ENCODE measurements around the gene ZMIZ1.
"Not testable (repeated sequence)": the region's sequence is repeated elsewhere in the genome, so short reads cannot be mapped to it uniquely, and the experiment has no call there.

The ZMIZ1 gene

DNA sequence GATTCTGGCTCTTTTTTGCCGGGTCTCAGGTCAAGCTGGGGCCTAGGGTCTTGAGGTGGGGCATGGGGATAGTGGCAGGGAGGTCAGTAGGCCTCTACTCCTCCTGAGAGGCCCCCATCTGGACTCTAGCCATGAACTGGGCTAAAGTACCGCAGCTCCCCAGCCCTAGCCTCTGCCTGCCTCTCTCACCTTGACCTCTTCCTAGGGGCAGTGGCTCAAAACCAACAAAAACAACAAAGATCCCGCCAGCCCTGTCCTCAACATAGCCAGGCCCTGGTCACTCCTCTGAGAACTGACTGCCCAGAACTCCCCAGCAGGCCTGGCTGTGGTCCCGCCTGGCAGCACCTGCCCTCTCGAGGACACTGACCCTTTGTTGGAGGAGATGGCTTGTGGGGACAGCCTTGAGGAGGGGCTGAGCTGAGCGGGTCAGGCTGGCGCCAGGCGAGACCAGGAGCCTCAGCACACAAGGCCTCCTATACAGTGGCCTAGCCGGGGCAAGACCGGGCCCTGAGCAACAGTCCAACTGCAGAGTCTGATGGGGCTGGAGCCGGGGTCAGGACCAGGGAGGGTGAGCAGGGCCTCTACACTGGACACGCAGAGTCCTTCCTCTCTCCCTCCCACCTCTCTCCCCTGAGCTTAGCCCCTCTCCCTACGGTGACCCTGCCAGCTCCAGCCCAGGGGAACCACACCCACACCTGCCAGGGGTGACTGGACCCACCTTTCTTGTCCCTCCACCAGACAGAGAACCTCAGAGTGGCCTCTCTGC lies 266.9 kb downstream of the ZMIZ1 start:
- H3K4me3 ChIP-seq (ENCODE audit: control insufficient read depth, low read depth, low read length), result no peak overlapping the region
- TF ChIP-seq CTCF (conservative IDR thresholded peaks at IDR 0.05; ENCODE audit: control insufficient read depth, insufficient read depth, low read depth, low read length), result no peak
- DNase-seq (ENCODE audit: low read depth), result no peak

- no peak overlapping the region for H3K4me3 ChIP-seq (ENCODE audit: control insufficient read depth, low read depth, low read length)
- no peak for TF ChIP-seq CTCF (conservative IDR thresholded peaks at IDR 0.05; ENCODE audit: control insufficient read depth, insufficient read depth, low read depth, low read length)
- no peak for DNase-seq (ENCODE audit: low read depth)
These were observed 267.5 kb downstream of the ZMIZ1 start for GRCh38 chr10:79336276-79336675.

GRCh38 chr10:79336739-79337138 lies 268.0 kb downstream of the ZMIZ1 start:
- no peak for TF ChIP-seq CTCF (conservative IDR thresholded peaks at IDR 0.05; ENCODE audit: control insufficient read depth, insufficient read depth, low read depth, low read length)
- no peak overlapping the region for H3K4me3 ChIP-seq (ENCODE audit: control insufficient read depth, low read depth, low read length)
- DNase-seq (ENCODE audit: low read depth), result no peak

- not testable (repeated sequence) for H3K4me3 ChIP-seq (ENCODE audit: control insufficient read depth, low read depth, low read length)
These were observed 269.2 kb downstream of the ZMIZ1 start for GRCh38 chr10:79337783-79338469.

GRCh38 chr10:79339266-79339665 lies 270.5 kb downstream of the ZMIZ1 start:
- no peak for TF ChIP-seq CTCF (conservative IDR thresholded peaks at IDR 0.05; ENCODE audit: control insufficient read depth, insufficient read depth, low read depth, low read length)
- no peak for DNase-seq (ENCODE audit: low read depth)
- H3K4me3 ChIP-seq (ENCODE audit: control insufficient read depth, low read depth, low read length), result no peak overlapping the region

More at GRCh38 chr10:79337783-79338469, 269.2 kb downstream of the ZMIZ1 start:
- not testable (repeated sequence) for DNase-seq (ENCODE audit: low read depth)

GRCh38 chr10:79340646-79341244 lies 272.0 kb downstream of the ZMIZ1 start:
- DNase-seq (ENCODE audit: low read depth), result no peak
- H3K4me3 ChIP-seq (ENCODE audit: control insufficient read depth, low read depth, low read length), result no peak overlapping the region
- no peak for TF ChIP-seq CTCF (conservative IDR thresholded peaks at IDR 0.05; ENCODE audit: control insufficient read depth, insufficient read depth, low read depth, low read length)

DNA sequence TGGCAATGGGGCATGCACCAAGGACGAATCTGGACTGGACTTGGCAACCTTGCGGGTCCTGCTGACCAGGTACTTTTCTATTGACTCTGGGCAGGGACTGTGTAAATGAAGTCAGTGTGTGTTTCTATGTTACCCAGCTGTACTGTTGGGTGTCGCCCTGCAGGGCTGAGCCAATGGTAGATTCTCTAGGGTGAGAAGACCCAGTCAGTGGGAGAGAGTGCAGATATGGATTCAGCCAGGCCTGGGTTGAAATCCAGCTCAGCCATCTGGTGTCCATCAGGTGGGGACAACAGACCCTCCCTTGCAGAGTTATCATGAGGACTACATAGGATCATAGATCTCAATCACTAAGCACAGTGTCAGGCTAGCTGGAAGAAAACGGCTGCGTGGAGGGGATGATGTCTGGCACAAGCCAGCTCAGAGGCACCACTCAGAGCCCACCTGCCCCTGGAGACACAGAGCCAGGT lies 273.6 kb downstream of the ZMIZ1 start:
- no peak overlapping the region for H3K4me3 ChIP-seq (ENCODE audit: control insufficient read depth, low read depth, low read length)
- DNase-seq (ENCODE audit: low read depth), result no peak
- TF ChIP-seq CTCF (conservative IDR thresholded peaks at IDR 0.05; ENCODE audit: control insufficient read depth, insufficient read depth, low read depth, low read length), result no peak
